Measurements from ENCODE around the gene SIT1. TPM values are rescaled to one million over a fixed set of nuclear protein-coding genes. Genes with fewer than 3 reads are reported as not detected.
A peak's percentile ranks its signal among the peaks of the same experiment; 100 is the strongest.

The SIT1 gene
- total and polyA plus RNA-seq, 8 donors = 0.27 to 2.4 (median 0.55) TPM

DNA sequence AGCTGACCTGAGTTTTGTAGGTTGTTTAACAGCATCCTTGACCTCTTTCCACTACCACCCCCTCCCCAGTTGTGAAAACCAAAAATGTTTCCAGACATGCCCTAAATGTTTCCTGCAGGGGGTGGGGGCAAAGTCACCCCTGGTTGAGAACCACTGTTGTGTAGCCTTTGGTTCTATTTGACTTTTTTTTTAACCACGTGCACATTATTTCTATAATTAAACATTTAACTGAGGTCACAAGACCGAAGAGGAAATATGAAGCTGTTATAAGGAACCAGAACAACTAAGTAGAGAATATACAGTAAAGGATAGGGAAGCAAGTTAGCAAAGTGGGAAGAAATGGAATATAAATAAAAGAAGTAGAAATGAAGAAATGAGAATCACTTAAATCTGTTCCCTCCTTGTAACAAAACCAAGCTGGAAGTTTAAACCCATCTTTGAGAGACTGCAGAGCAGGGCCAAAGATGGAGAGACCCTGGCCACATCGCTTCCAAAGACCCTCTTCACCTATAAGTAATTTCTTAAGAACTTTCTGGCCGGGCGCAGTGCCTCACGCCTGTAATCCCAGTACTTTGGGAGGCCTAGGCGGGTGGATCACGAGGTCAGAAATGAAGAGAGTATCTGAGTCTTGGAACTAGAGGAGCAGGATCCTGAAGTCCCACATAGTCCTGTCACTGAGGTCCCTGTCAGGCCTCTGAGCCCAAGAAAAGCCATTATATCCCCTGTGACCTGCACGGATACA is 14.4 kb downstream of the SIT1 start:
- TF ChIP-seq, protein P1, sequence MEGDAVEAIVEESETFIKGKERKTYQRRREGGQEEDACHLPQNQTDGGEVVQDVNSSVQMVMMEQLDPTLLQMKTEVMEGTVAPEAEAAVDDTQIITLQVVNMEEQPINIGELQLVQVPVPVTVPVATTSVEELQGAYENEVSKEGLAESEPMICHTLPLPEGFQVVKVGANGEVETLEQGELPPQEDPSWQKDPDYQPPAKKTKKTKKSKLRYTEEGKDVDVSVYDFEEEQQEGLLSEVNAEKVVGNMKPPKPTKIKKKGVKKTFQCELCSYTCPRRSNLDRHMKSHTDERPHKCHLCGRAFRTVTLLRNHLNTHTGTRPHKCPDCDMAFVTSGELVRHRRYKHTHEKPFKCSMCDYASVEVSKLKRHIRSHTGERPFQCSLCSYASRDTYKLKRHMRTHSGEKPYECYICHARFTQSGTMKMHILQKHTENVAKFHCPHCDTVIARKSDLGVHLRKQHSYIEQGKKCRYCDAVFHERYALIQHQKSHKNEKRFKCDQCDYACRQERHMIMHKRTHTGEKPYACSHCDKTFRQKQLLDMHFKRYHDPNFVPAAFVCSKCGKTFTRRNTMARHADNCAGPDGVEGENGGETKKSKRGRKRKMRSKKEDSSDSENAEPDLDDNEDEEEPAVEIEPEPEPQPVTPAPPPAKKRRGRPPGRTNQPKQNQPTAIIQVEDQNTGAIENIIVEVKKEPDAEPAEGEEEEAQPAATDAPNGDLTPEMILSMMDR (IDR thresholded peaks at IDR 0.05) = no peak
- DNase-seq (no peak), ATAC-seq (peak; percentile 74)
- no peaks in the 10 kb centered on the region for H3K36me3 ChIP-seq
- H3K9me3 ChIP-seq = no peaks in the 10 kb centered on the region
- H3K4me3 ChIP-seq = no peak overlapping the region
- H3K27me3 ChIP-seq = no peaks in the 10 kb centered on the region
- H3K27ac ChIP-seq = peak overlapping the region; percentile 51 to 52
- H3K4me1 ChIP-seq = peaks cover 0 to 31% of the 10 kb centered on the region in 2 donors
- intact Hi-C loops (cut with DNase I) = no loop called here

DNA sequence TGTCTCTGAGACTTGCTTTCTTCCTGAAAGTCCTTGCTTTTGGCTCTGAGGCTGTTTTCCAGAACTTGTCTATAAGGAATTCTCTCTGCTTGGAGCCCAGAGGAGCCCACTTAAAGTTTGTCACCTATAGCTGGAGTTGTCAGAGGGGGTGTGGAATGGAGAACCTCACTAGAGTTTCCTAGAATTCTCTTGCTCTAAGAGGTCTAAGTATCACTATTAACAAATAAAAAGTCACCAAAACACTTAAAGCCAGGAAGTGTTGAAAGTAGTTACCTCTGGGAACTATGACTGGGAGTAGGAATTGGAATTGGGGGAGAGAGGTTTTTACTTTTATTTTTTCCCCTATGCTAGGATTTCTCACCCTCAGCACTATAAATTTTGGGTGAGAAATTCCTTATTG is 15.0 kb downstream of the SIT1 start:
- DNase-seq = no peak
- peak; percentile 79 for ATAC-seq
- TF ChIP-seq, protein P1 (IDR thresholded peaks at IDR 0.05) = no peak
- no peaks in the 10 kb centered on the region for H3K27me3 ChIP-seq
- no peak overlapping the region for H3K4me3 ChIP-seq
- no peaks in the 10 kb centered on the region for H3K9me3 ChIP-seq
- H3K27ac ChIP-seq = peak overlapping the region; percentile 14 to 52
- no peaks in the 10 kb centered on the region for H3K36me3 ChIP-seq
- intact Hi-C loops (cut with DNase I) = no loop called here
- H3K4me1 ChIP-seq = peaks cover 0 to 29% of the 10 kb centered on the region in 2 donors

DNA sequence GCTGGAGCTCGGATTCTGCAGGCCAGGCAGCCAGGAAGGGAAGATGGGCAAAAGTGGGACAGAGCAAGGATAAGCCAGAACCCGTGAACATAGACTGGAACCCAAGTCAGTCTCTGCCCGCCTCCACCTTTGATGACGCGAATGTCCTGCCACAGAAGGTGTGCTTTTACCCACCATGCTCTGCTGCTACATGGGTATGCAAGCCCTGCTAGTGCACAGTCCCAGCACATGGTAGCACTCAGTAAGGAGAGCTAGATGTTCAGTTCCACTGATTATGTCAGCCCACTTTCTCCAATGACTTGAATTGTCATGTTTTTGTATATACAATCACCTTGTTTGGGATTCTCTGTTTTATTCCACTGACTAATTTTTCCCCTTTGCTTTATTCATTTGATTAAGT is 21.1 kb downstream of the SIT1 start:
- no peaks in the 10 kb centered on the region for H3K9me3 ChIP-seq

DNA sequence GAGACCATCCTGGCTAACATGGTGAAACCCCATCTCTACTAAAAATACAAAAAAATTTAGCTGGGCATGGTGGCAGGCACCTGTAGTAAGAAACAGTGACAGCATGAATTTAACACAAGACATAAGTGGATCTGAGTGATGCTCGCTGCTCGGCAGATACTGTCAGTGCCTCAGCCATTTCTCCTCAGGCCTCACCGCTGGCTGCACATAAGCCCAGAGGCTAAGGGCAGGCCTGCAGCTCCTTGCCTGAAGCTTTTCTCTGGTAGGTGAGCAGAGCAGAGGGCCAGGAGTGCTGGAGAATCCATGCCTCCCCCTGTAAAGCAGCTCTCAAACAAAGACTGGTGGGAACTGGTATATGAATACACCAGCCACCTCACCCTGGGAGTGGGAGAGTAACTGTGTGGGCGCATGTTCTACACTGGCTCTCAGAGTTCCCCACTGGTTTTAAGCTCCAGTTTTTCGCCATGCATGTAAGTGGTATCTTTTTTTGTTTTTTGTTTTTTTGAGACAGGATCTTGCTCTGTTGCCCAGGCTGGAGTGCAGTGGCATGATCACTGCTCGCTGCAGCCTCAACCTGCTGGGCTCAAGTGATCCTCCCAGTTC is 22.2 kb downstream of the SIT1 start:
- intact Hi-C loops (cut with DNase I) = no loop called here
- no peaks in the 10 kb centered on the region for H3K4me1 ChIP-seq
- TF ChIP-seq, protein P1 (IDR thresholded peaks at IDR 0.05) = no peak
- H3K4me3 ChIP-seq = no peak overlapping the region
- ATAC-seq (no peak), DNase-seq (no peak)
- no peaks in the 10 kb centered on the region for H3K27me3 ChIP-seq
- no peak overlapping the region for H3K27ac ChIP-seq
- H3K9me3 ChIP-seq = no peaks in the 10 kb centered on the region
- H3K36me3 ChIP-seq = no peaks in the 10 kb centered on the region

More for the DNA sequence above, 21.1 kb downstream of the SIT1 start:
- no peak for ATAC-seq
- Histone ChIP-seq H3K27ac (no peak overlapping the region), H3K4me3 (no peak overlapping the region), H3K4me1 (peaks cover 0 to 3% of the 10 kb centered on the region in 2 donors), H3K36me3 (no peaks in the 10 kb centered on the region), H3K27me3 (no peaks in the 10 kb centered on the region)
- no peak for DNase-seq
- TF ChIP-seq, protein P1 (IDR thresholded peaks at IDR 0.05) = no peak
- intact Hi-C loops (cut with DNase I) = no loop called here

DNA sequence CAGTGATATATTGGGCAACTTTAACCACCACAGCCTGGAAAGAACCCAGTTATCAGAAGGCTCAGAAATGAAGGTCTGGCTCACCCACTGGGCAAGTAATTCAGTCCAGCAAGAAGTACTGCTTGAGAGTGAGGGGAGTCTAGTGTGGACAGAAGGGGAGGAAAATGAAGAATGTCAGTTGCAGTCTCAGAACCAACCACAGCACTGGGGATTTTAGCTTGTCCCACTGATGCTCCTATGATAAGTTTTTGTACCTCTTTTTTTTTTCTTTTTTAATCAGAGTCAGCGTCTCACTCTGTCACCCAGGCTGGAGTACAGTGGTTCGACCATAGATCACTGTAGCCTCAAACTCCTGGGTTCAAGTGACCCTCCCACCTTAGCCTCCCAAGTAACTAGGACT is 23.2 kb downstream of the SIT1 start:
- intact Hi-C loops (cut with DNase I) = no loop called here
- DNase-seq (no peak), ATAC-seq (no peak)
- Histone ChIP-seq H3K36me3 (no peaks in the 10 kb centered on the region), H3K4me3 (no peak overlapping the region), H3K27me3 (no peaks in the 10 kb centered on the region), H3K4me1 (no peaks in the 10 kb centered on the region), H3K27ac (no peak overlapping the region), H3K9me3 (no peaks in the 10 kb centered on the region)
- TF ChIP-seq, protein P1 (IDR thresholded peaks at IDR 0.05) = no peak
